ENCODE measurements around the gene MDK.

DNA sequence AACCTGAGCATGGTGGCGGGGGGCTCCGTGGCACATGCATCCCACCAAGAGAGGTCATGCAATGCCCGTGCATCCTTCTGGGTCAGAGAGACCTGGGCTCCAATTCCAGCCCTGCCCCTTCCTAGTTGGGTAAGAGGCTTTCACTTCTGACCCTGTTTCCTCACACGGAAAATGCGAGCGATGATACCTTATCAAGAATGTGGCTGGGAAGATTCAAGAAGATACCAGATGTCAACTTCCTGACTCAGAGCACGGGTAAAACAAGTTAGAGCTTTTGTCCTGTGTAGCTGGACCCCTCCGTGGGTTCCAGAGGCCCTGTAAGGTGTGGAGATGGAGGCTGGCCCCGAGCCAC is 42.9 kb upstream of the MDK start:
- TF ChIP-seq, protein P1, sequence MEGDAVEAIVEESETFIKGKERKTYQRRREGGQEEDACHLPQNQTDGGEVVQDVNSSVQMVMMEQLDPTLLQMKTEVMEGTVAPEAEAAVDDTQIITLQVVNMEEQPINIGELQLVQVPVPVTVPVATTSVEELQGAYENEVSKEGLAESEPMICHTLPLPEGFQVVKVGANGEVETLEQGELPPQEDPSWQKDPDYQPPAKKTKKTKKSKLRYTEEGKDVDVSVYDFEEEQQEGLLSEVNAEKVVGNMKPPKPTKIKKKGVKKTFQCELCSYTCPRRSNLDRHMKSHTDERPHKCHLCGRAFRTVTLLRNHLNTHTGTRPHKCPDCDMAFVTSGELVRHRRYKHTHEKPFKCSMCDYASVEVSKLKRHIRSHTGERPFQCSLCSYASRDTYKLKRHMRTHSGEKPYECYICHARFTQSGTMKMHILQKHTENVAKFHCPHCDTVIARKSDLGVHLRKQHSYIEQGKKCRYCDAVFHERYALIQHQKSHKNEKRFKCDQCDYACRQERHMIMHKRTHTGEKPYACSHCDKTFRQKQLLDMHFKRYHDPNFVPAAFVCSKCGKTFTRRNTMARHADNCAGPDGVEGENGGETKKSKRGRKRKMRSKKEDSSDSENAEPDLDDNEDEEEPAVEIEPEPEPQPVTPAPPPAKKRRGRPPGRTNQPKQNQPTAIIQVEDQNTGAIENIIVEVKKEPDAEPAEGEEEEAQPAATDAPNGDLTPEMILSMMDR (conservative IDR thresholded peaks at IDR 0.05; ENCODE audit: low read depth, low read length) = no peak
- TF ChIP-seq RFX5 (IDR thresholded peaks at IDR 0.05; ENCODE audit: low read depth, low read length) (no peak), RAD21 (IDR thresholded peaks at IDR 0.05; ENCODE audit: low read length) (no peak), POLR2A (IDR thresholded peaks at IDR 0.05; ENCODE audit: low read depth, low read length) (no peak), MXI1 (IDR thresholded peaks at IDR 0.05; ENCODE audit: borderline replicate concordance, low read depth, low read length) (no peak), SMC3 (IDR thresholded peaks at IDR 0.05; ENCODE audit: low read depth, low read length) (no peak)

All from IMR-90 (cell line).